ENCODE data around the gene USP40.

- TF ChIP-seq CTCF (conservative IDR thresholded peaks at IDR 0.05) (no peak), ZFX (IDR thresholded peaks at IDR 0.05) (no peak)
Measured at GRCh38 chr2:233588400-233588799, 21.8 kb upstream of the USP40 start.

All from C4-2B (cell line).